HepG2 (cell line): Measurements from ENCODE around the gene C21orf91. TPM values are rescaled to one million over a fixed set of nuclear protein-coding genes. Genes with fewer than 3 reads are reported as not detected.
A peak's percentile ranks its signal among the peaks of the same experiment; 100 is the strongest.

Experiments
- HNF1A ChIP-seq, 2 experiments: sonication (generic) in 1 of 2; formaldehyde crosslinking in 1 of 2; IDR thresholded peaks; 2 replicates each; pipeline versions ENCODE4 v1.4.0 to v1.6.1; 2016 to 2020; ENCODE audit warnings: borderline replicate concordance in 1 of 2, low read depth in 1 of 2, mild to moderate bottlenecking in 1 of 2, missing genetic modification reagents in 1 of 2
- KAT7 ChIP-seq: IDR thresholded peaks from 2 replicates; pipeline ENCODE4 v1.6.1; 2018; ENCODE audit warnings: borderline replicate concordance, missing compliant biosample characterization
- MTERF4 ChIP-seq: sonication (generic); formaldehyde crosslinking; IDR thresholded peaks from 2 replicates; pipeline ENCODE4 v1.8.0; 2023; ENCODE audit warnings: mild to moderate bottlenecking, missing genetic modification reagents
- SRY ChIP-seq: sonication (generic); formaldehyde crosslinking; IDR thresholded peaks from 2 replicates; pipeline ENCODE4 v1.8.0; 2022; ENCODE audit warnings: mild to moderate bottlenecking, missing genetic modification reagents
- ZFYVE20 ChIP-seq: sonication (generic); formaldehyde crosslinking; IDR thresholded peaks from 2 replicates; pipeline ENCODE4 v1.8.0; 2023; ENCODE audit warnings: low read depth, mild to moderate bottlenecking, moderate library complexity, missing genetic modification reagents, borderline replicate concordance
- polyA plus RNA-seq, 8 experiments: library from polyadenylated mRNA; depleted of rRNA in 3 of 8; stranded (reverse) in 7 of 8; unstranded in 1 of 8; fragments of >200 nt; fragmentation: Illumina TruSeq in 4 of 8; extraction: Trizol in 4 of 8; gene quantifications; 2 replicates each; pipeline versions ENCODE4 v1.2.1 to v1.2.3, GENCODE V29; 2011 to 2016; ENCODE audit warnings: low read depth in 4 of 8, missing spikeins in 1 of 8, mixed read lengths in 1 of 8; ENCODE audit not compliant: insufficient read depth in 1 of 8
- total RNA-seq, 5 experiments: library from RNA; depleted of rRNA; stranded (reverse); fragments of >200 nt; fragmentation: Illumina TruSeq; extraction: Trizol; gene quantifications; 2 replicates each; pipeline ENCODE4 v1.2.3, GENCODE V29; 2016; ENCODE audit warnings: low read depth in 1 of 5

The C21orf91 gene
- total and polyA plus RNA-seq, 2 of the 13 experiments (the other 11 are each of a cell fraction or from before 2014, with no cell fraction given) = 2.9 to 7.8 TPM

- peak; percentile 89; the same call in 1 of the 2 replicates for TF ChIP-seq MTERF4 (CRISPR knock-in tag)
- no peak for TF ChIP-seq HNF1A (IDR thresholded peaks at IDR 0.05; ENCODE audit: low read depth)
- peak; percentile 37; the same call in 1 of the 2 replicates for TF ChIP-seq HNF1A (CRISPR knock-in tag; IDR thresholded peaks at IDR 0.05; ENCODE audit: borderline replicate concordance)
- TF ChIP-seq KAT7 (CRISPR knock-in tag) = peak; percentile 98; the same call in 1 of the 2 replicates
- TF ChIP-seq ZFYVE20 (CRISPR knock-in tag) = 0 out of 2 replicates have a peak, but pooled peaks have one; percentile 41
- 0 out of 2 replicates have a peak, but pooled peaks have one; percentile 50 for TF ChIP-seq SRY (CRISPR knock-in tag)
- TF ChIP-seq, all 625 proteins: peak for 162
Measured at GRCh38 chr21:17819114-17819876, at the start of gene C21orf91 (continued).
